Measurements from ENCODE around the gene PFDN4. TPM values are rescaled to one million over a fixed set of nuclear protein-coding genes. Genes with fewer than 3 reads are reported as not detected.
A peak's percentile ranks its signal among the peaks of the same experiment; 100 is the strongest.

Gene PFDN4
- total and polyA plus RNA-seq, 2 of the 13 experiments (the other 11 are each of a cell fraction or from before 2014, with no cell fraction given) = 59.8 to 227 TPM

DNA sequence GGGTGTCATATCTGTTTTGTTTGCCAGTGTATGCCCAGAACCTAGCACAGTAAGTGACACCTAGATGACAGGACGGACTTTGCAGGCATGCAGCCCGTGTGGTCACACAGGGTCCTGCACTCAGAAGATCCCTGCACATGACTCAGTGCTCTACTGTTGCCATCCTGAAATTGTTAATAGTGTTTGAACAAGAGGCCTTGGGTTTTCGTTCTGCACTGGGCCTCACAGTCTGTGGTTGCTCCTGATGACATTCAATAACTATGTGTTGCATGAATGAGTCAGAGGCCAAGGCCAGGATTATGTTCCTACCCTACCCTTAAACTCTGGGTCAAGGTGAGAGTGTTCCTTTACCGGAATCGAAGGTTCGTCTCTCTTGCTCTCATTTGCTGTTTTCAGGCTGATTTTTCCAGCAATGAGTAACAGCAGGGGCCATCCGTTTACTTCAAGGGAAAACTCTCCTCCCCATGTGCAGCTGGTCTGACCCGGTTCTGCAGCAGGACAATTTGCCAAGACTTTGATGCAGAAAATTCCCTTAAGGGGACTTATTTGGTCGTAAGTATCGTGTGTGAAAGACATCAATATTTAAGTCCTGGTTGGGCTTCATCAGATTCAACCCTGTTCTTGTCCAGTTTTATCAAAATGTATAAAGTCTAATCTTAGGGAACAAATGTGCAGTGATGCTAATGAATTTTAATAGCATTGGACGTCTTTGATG is 13.0 kb upstream of the PFDN4 start (continued):
- TF ChIP-seq SCMH1 (CRISPR knock-in tag; IDR thresholded peaks at IDR 0.05; ENCODE audit: borderline replicate concordance) (no peak), PAX8 (CRISPR knock-in tag; IDR thresholded peaks at IDR 0.05; ENCODE audit: borderline replicate concordance) (peak; percentile 88; the same call in 1 of the 2 replicates), ZNF563 (CRISPR knock-in tag; IDR thresholded peaks at IDR 0.05) (peak; percentile 61; the same call in 1 of the 2 replicates), ARHGAP35 (CRISPR knock-in tag; IDR thresholded peaks at IDR 0.05; ENCODE audit: borderline replicate concordance) (no peak), CEBPB (IDR thresholded peaks at IDR 0.05; ENCODE audit: borderline replicate concordance, low read depth, low read length) (peak; percentile 80; the same call in 1 of the 2 replicates), ZSCAN25 (CRISPR knock-in tag; IDR thresholded peaks at IDR 0.05) (no peak; the same call in 1 of the 2 replicates), NR2C2 (CRISPR knock-in tag; IDR thresholded peaks at IDR 0.05; ENCODE audit: borderline replicate concordance) (peak; percentile 95), AGO2 (optimal IDR thresholded peaks at IDR 0.05; ENCODE audit: low read depth, low read length) (no peak), HMG20A (CRISPR knock-in tag; IDR thresholded peaks at IDR 0.05; ENCODE audit: borderline replicate concordance) (peak; percentile 100), ZNF841 (CRISPR knock-in tag; IDR thresholded peaks at IDR 0.05; ENCODE audit: borderline replicate concordance) (no peak), IRF9 (CRISPR knock-in tag; IDR thresholded peaks at IDR 0.05; ENCODE audit: borderline replicate concordance) (peak; percentile 34; the same call in 1 of the 2 replicates), MEIS1 (CRISPR knock-in tag; IDR thresholded peaks at IDR 0.05; ENCODE audit: borderline replicate concordance) (peak; percentile 64; the same call in 1 of the 2 replicates), PRPF4 (IDR thresholded peaks at IDR 0.05; ENCODE audit: low read depth, low read length, poor library complexity, severe bottlenecking) (no peak), SETDB1 (CRISPR knock-in tag; IDR thresholded peaks at IDR 0.05; ENCODE audit: borderline replicate concordance) (no peak), ZSCAN29 (CRISPR knock-in tag; conservative IDR thresholded peaks at IDR 0.05) (peak; percentile 93), ZNF33A (CRISPR knock-in tag; IDR thresholded peaks at IDR 0.05; ENCODE audit: borderline replicate concordance) (no peak), ZNF607 (CRISPR knock-in tag; IDR thresholded peaks at IDR 0.05; ENCODE audit: borderline replicate concordance) (peak; percentile 33; the same call in 1 of the 2 replicates), ZNF326 (CRISPR knock-in tag; IDR thresholded peaks at IDR 0.05; ENCODE audit: borderline replicate concordance) (no peak), SIX1 (CRISPR knock-in tag; IDR thresholded peaks at IDR 0.05; ENCODE audit: borderline replicate concordance) (peak; percentile 84; the same call in 1 of the 2 replicates), ZNF569 (CRISPR knock-in tag; IDR thresholded peaks at IDR 0.05; ENCODE audit: borderline replicate concordance) (no peak), NFATC3 (CRISPR knock-in tag; IDR thresholded peaks at IDR 0.05) (peak; percentile 85; the same call in 1 of the 2 replicates), MYC (CRISPR knock-in tag; IDR thresholded peaks at IDR 0.05; ENCODE audit: borderline replicate concordance) (peak; percentile 85), HCFC1 (IDR thresholded peaks at IDR 0.05; ENCODE audit: low read depth, low read length) (no peak), HIC2 (CRISPR knock-in tag; IDR thresholded peaks at IDR 0.05; ENCODE audit: low read depth) (peak; percentile 86)
- TF ChIP-seq, protein P1, sequence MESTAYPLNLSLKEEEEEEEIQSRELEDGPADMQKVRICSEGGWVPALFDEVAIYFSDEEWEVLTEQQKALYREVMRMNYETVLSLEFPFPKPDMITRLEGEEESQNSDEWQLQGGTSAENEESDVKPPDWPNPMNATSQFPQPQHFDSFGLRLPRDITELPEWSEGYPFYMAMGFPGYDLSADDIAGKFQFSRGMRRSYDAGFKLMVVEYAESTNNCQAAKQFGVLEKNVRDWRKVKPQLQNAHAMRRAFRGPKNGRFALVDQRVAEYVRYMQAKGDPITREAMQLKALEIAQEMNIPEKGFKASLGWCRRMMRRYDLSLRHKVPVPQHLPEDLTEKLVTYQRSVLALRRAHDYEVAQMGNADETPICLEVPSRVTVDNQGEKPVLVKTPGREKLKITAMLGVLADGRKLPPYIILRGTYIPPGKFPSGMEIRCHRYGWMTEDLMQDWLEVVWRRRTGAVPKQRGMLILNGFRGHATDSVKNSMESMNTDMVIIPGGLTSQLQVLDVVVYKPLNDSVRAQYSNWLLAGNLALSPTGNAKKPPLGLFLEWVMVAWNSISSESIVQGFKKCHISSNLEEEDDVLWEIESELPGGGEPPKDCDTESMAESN (CRISPR knock-in tag; conservative IDR thresholded peaks at IDR 0.05) = peak; percentile 88
